IMR-90 (cell line): ENCODE data around the gene LFNG. TPM values are rescaled to one million over a fixed set of nuclear protein-coding genes. Genes with fewer than 3 reads are reported as not detected.

Experiments used
- ATAC-seq: fragments of 200-7000 bp; cut with Tn5 transposase; 2 replicates; pipeline ENCODE4 v1.9.1; 2020; ENCODE audit warnings: low read depth, mild to moderate bottlenecking, moderate library complexity
- BruUV-seq: library from RNA; stranded (reverse); fragments of 400-500 nt; replicated peaks from 2 replicates; lab custom pipeline; 2021; lab: Mats Ljungman, UMichigan
- CTCF ChIA-PET: fragments of 300-600 bp; formaldehyde crosslinking; extraction: SDS; loops from one replicate; lab custom pipeline; 2021; ENCODE audit warnings: antibody characterized with exemption; lab: Yijun Ruan, JAX
- POLR2A ChIA-PET: fragments of 300-600 bp; sonication (Branson Sonifier 250); formaldehyde crosslinking; loops from one replicate; lab custom pipeline; 2022; ENCODE audit warnings: antibody characterized with exemption; ENCODE audit not compliant: unreplicated experiment; lab: Charles Lee
- DNase-seq: peaks from one replicate; pipeline ENCODE4 v3.0.0; 2013
- H2AFZ ChIP-seq: replicated peaks from 2 replicates; pipeline ENCODE3; 2013; ENCODE audit warnings: low read length, mild to moderate bottlenecking; ENCODE audit not compliant: poor library complexity
- H2AK5ac ChIP-seq: 2 replicates; pipeline ENCODE4 v1.6.1; 2013; ENCODE audit warnings: low read depth, low read length, inconsistent platforms
- H2AK9ac ChIP-seq: replicated peaks from 2 replicates; pipeline ENCODE3; 2013; ENCODE audit warnings: mild to moderate bottlenecking, low read depth, low read length, moderate library complexity; ENCODE audit not compliant: poor library complexity
- H2BK120ac ChIP-seq: 2 replicates; pipeline ENCODE4 v1.6.1; 2013; ENCODE audit warnings: low read depth, low read length, inconsistent platforms
- H2BK15ac ChIP-seq: 3 replicates; pipeline ENCODE4 v1.6.1; 2013; ENCODE audit warnings: low read depth, low read length, inconsistent platforms
- H2BK20ac ChIP-seq: 2 replicates; pipeline ENCODE4 v1.6.1; 2013; ENCODE audit warnings: low read depth, mild to moderate bottlenecking, inconsistent platforms, low read length, moderate library complexity
- H2BK5ac ChIP-seq: 2 replicates; pipeline ENCODE4 v1.6.1; 2013; ENCODE audit warnings: mild to moderate bottlenecking, low read depth, low read length, inconsistent platforms; ENCODE audit not compliant: poor library complexity, severe bottlenecking
- H3K14ac ChIP-seq: replicated peaks from 2 replicates; pipeline ENCODE4 v1.6.1; 2013; ENCODE audit warnings: low read depth, low read length, inconsistent platforms
- H3K18ac ChIP-seq: 2 replicates; pipeline ENCODE4 v1.6.1; 2013; ENCODE audit warnings: low read depth, low read length, control low read depth
- H3K23ac ChIP-seq: 2 replicates; pipeline ENCODE4 v1.6.1; 2013; ENCODE audit warnings: low read depth, low read length, inconsistent platforms
- H3K27ac ChIP-seq: 2 replicates; pipeline ENCODE4 v1.5.1; 2013; ENCODE audit warnings: mild to moderate bottlenecking, control low read depth, low read length; ENCODE audit not compliant: insufficient read depth
- H3K27me3 ChIP-seq: 2 replicates; pipeline ENCODE4 v1.6.1; 2013; ENCODE audit warnings: low read length; ENCODE audit not compliant: control insufficient read depth, insufficient read depth
- H3K36me3 ChIP-seq: 2 replicates; pipeline ENCODE4 v1.6.1; 2013; ENCODE audit warnings: low read length, mixed read lengths; ENCODE audit not compliant: control insufficient read depth, insufficient read depth
- H3K4ac ChIP-seq: 2 replicates; pipeline ENCODE4 v1.6.1; 2013; ENCODE audit warnings: low read depth, low read length, inconsistent platforms
- H3K4me1 ChIP-seq: 2 replicates; pipeline ENCODE4 v1.6.1; 2013; ENCODE audit warnings: low read length, mixed read lengths; ENCODE audit not compliant: control insufficient read depth, insufficient read depth
- H3K4me2 ChIP-seq: 2 replicates; pipeline ENCODE4 v1.6.1; 2013; ENCODE audit warnings: low read depth, mild to moderate bottlenecking, control low read depth, low read length, moderate library complexity
- H3K4me3 ChIP-seq: 2 replicates; pipeline ENCODE4 v1.5.1; 2013; ENCODE audit warnings: low read depth, mild to moderate bottlenecking, control low read depth, low read length, moderate library complexity; ENCODE audit not compliant: insufficient read depth
- H3K56ac ChIP-seq: 2 replicates; pipeline ENCODE4 v1.6.1; 2013; ENCODE audit warnings: low read length, inconsistent platforms; ENCODE audit not compliant: insufficient read depth; ENCODE audit errors: extremely low read depth
- H3K79me1 ChIP-seq, 2 experiments: 2 replicates each; pipeline ENCODE4 v1.6.1; 2013; ENCODE audit warnings: low read length in 2 of 2, inconsistent platforms in 1 of 2, low read depth in 1 of 2
- H3K9ac ChIP-seq: 2 replicates; pipeline ENCODE4 v1.6.1; 2013; ENCODE audit warnings: low read depth, low read length, control low read depth
- H3K9me1 ChIP-seq: 2 replicates; pipeline ENCODE4 v1.6.1; 2013; ENCODE audit warnings: low read length, inconsistent platforms; ENCODE audit not compliant: insufficient read depth
- H3K9me3 ChIP-seq: 2 replicates; pipeline ENCODE4 v1.6.1; 2013; ENCODE audit warnings: low read length; ENCODE audit not compliant: control insufficient read depth, insufficient read depth
- H4K20me1 ChIP-seq: 2 replicates; pipeline ENCODE4 v1.6.1; 2013; ENCODE audit warnings: low read length, inconsistent platforms; ENCODE audit not compliant: insufficient read depth
- H4K5ac ChIP-seq: 2 replicates; pipeline ENCODE4 v1.6.1; 2013; ENCODE audit warnings: mild to moderate bottlenecking, low read depth, low read length, control low read depth
- H4K8ac ChIP-seq, 2 experiments: 2 replicates each; pipeline ENCODE4 v1.6.1; 2013; ENCODE audit warnings: low read depth in 2 of 2, low read length in 2 of 2, control low read depth in 1 of 2, inconsistent platforms in 1 of 2
- H4K91ac ChIP-seq: 2 replicates; pipeline ENCODE4 v1.6.1; 2013; ENCODE audit warnings: low read depth, low read length, inconsistent platforms; ENCODE audit not compliant: insufficient read depth
- BHLHE40 ChIP-seq: fragments of 150-350 bp; IDR thresholded peaks from 2 replicates; pipeline ENCODE4 v1.6.1; 2016; ENCODE audit warnings: mild to moderate bottlenecking, low read depth, low read length
- CTCF ChIP-seq: conservative IDR thresholded peaks from 2 replicates; pipeline ENCODE4 v1.5.1; 2012; ENCODE audit warnings: mild to moderate bottlenecking, low read depth, low read length, improper control_type of control experiment
- MAFK ChIP-seq: IDR thresholded peaks from 2 replicates; pipeline ENCODE4 v1.6.1; 2012; ENCODE audit warnings: low read depth, low read length, improper control_type of control experiment
- MAZ ChIP-seq: IDR thresholded peaks from 2 replicates; pipeline ENCODE4 v1.6.1; 2012; ENCODE audit warnings: low read depth, mild to moderate bottlenecking, low read length, improper control_type of control experiment, moderate library complexity, borderline replicate concordance
- WGBS, 2 experiments: methylation state at CpG; one replicate each; pipeline versions ENCODE4 v1.1.5 to v1.1.7; 2013; ENCODE audit warnings: missing lambda C conversion rate in 2 of 2; ENCODE audit not compliant: insufficient read length in 1 of 2; ENCODE audit errors: extremely low coverage in 2 of 2; 5-methylcytosine and 5-hydroxymethylcytosine counted together
- dilution Hi-C: fragments of 300-500 bp; cut with HindIII; formaldehyde crosslinking; loops from one replicate; pipeline ENCODE4 v1.14.3; 2018; ENCODE audit warnings: low sequenced_read_pairs; ENCODE audit not compliant: unreplicated experiment
- in situ Hi-C: fragments of 300-500 bp; cut with MboI; formaldehyde crosslinking; loops from 3 replicates; pipeline ENCODE4 v1.14.3; 2019; ENCODE audit warnings: low sequenced_read_pairs, inconsistent platforms, mixed read lengths
- intact Hi-C: fragments of 100-400 bp; cut with micrococcal nuclease; formaldehyde crosslinking; loops from 2 replicates; pipeline ENCODE4 v1.10.0; 2022
- polyA plus RNA-seq, 3 experiments: library from polyadenylated mRNA; depleted of rRNA; stranded (reverse); fragments of >200 nt; gene quantifications; 2 replicates each; pipeline ENCODE4 v1.2.3, GENCODE V29; 2012; ENCODE audit warnings: low replicate concordance in 1 of 3
- total RNA-seq: library from RNA; depleted of rRNA; stranded (reverse); fragments of >200 nt; gene quantifications from 2 replicates; pipeline ENCODE4 v1.2.3, GENCODE V29; 2012

Gene LFNG
- total and polyA plus RNA-seq, 2 of the 4 experiments (the other 2 are of a cell fraction): 1.8 to 5.1 TPM

- H3K36me3 ChIP-seq: peaks cover 54% of the 10 kb centered on the region
- ChIA-PET CTCF (no interaction called here), POLR2A (no interaction called here)
Observed at GRCh38 chr7:2541291-2542010, 21.9 kb downstream of the LFNG start.

More at GRCh38 chr7:2541291-2542010, 21.9 kb downstream of the LFNG start:
- Histone ChIP-seq H3K14ac (no peak overlapping the region), H2AK5ac (no peak overlapping the region), H2BK5ac (no peak overlapping the region), H3K9me3 (no peaks in the 10 kb centered on the region), H3K4me3 (no peak overlapping the region), H3K27me3 (no peaks in the 10 kb centered on the region), H3K9ac (no peak overlapping the region), H4K20me1 (no peaks in the 10 kb centered on the region; the same call in 1 of the 2 replicates), H3K56ac (no peak overlapping the region), H4K8ac (no peak overlapping the region), H3K9me1 (no peaks in the 10 kb centered on the region), H2BK120ac (no peak overlapping the region), H2BK20ac (no peak overlapping the region), H3K79me1 (no peaks in the 10 kb centered on the region), H3K23ac (no peak overlapping the region), H3K4me2 (no peak overlapping the region), H4K5ac (no peak overlapping the region), H3K18ac (no peak overlapping the region), H4K91ac (no peak overlapping the region), H3K27ac (no peak overlapping the region), H2BK15ac (no peak overlapping the region), H3K4me1 (no peaks in the 10 kb centered on the region), H2AFZ (no peak overlapping the region), H2AK9ac (peak overlapping the region; percentile 65), H3K4ac (no peak overlapping the region)
- DNase-seq (no peak), ATAC-seq (no peak)
- dilution Hi-C loops (no loop called here), intact Hi-C loops (no loop called here), in situ Hi-C loops (no loop called here)
- WGBS, 2 experiments: 98% methylated on average over 23 of the region's 40 CpGs; no CpG with 5 or more reads in 1 of the 2 experiments
- no peak for TF ChIP-seq CTCF
- TF ChIP-seq MAZ: no peak
- TF ChIP-seq BHLHE40: no peak
- TF ChIP-seq MAFK: no peak
- no TSS peak for BruUV-seq
